IPS-NIHi11 (cell line): Measurements from ENCODE around the gene ACAA2.
A peak's percentile ranks its signal among the peaks of the same experiment; 100 is the strongest.

Experiments
- DNase-seq: peaks from one replicate; pipeline ENCODE4 v3.0.0; 2012; ENCODE audit warnings: mixed read lengths, low spot score

Gene ACAA2

GRCh38 chr18:49766646-49767045 is 46.7 kb downstream of the ACAA2 start:
- DNase-seq: no peak

GRCh38 chr18:49764032-49764431 is 49.3 kb downstream of the ACAA2 start:
- DNase-seq: no peak

GRCh38 chr18:49763590-49763989 is 49.7 kb downstream of the ACAA2 start:
- DNase-seq: no peak

- no peak for DNase-seq
Measured at GRCh38 chr18:49762191-49763077, 50.9 kb downstream of the ACAA2 start.

- DNase-seq: no peak
Measured at GRCh38 chr18:49761771-49762170, 51.6 kb downstream of the ACAA2 start.

GRCh38 chr18:49758263-49758610 is 55.1 kb downstream of the ACAA2 start:
- DNase-seq: no peak

GRCh38 chr18:49757513-49758262 is 55.6 kb downstream of the ACAA2 start:
- DNase-seq: peak; percentile 83

GRCh38 chr18:49756671-49757362 is 56.5 kb downstream of the ACAA2 start:
- no peak for DNase-seq

GRCh38 chr18:49756135-49756534 is 57.2 kb downstream of the ACAA2 start:
- no peak for DNase-seq

GRCh38 chr18:49755489-49755888 is 57.8 kb downstream of the ACAA2 start:
- no peak for DNase-seq

GRCh38 chr18:49754866-49755265 is 58.5 kb downstream of the ACAA2 start:
- no peak for DNase-seq

- no peak for DNase-seq
Measured at GRCh38 chr18:49753643-49754042, 59.7 kb downstream of the ACAA2 start.

GRCh38 chr18:49752095-49752457 is 61.3 kb downstream of the ACAA2 start:
- no peak for DNase-seq

- no peak for DNase-seq
Measured at GRCh38 chr18:49751427-49752094, 61.8 kb downstream of the ACAA2 start.

GRCh38 chr18:49749563-49749962 is 63.8 kb downstream of the ACAA2 start:
- DNase-seq: no peak

- DNase-seq: no peak
Measured at GRCh38 chr18:49747876-49748275, 65.5 kb downstream of the ACAA2 start.

GRCh38 chr18:49745045-49746014 is 68.0 kb downstream of the ACAA2 start:
- DNase-seq: no peak

- no peak for DNase-seq
Measured at GRCh38 chr18:49744376-49745008, 68.8 kb downstream of the ACAA2 start.

- no peak for DNase-seq
Measured at GRCh38 chr18:49743117-49743567, 70.2 kb downstream of the ACAA2 start.

- no peak for DNase-seq
Measured at GRCh38 chr18:49742316-49743116, 70.8 kb downstream of the ACAA2 start.
